Activated CD4-positive, alpha-beta T cell treated with anti-CD3 and anti-CD28 coated beads for 48 hours (primary cell): ENCODE measurements around the gene CSNK1G1.

ENCODE experiments used
- DNase-seq: peaks from one replicate; pipeline ENCODE4 v3.0.0-alpha.2; 2020

CSNK1G1 gene

DNA sequence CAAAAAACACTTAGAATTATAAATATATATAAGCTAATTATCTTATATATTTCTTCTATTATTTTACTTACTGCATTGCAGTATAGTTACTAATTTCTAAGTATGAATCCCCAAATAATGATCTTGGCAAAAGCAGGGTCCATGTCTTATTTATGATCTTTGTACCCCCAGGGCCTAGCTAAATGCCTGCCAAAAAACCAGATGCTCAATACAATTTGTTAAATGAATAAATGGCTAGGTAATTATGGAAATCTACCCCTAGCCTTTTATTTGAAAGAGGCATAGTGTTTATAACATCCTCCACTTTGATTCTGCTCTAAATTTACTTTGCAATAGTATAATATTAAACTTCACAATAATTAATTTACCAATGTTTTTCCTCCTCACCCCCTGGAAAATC, 69.5 kb downstream of the CSNK1G1 start:
- DNase-seq: no peak

DNA sequence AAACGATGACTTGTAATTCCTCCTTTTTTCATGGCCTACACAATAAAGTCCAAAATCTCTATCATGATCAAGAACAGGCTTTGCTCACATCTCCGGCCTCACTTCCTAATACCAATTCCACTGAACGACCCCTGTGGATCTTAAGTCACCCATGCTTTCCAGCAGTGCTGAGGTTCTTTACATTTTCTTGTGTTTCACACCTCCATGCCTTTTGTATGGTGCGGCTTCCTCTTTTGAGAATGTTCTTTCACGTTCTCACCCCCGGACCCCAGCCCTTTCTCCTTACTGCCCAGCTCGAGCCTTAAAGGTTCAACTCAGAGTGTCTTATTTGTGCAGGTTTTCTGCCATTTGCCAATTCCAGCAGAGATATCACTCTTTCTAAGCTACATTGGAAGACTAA, 70.1 kb downstream of the CSNK1G1 start:
- no peak for DNase-seq

DNA sequence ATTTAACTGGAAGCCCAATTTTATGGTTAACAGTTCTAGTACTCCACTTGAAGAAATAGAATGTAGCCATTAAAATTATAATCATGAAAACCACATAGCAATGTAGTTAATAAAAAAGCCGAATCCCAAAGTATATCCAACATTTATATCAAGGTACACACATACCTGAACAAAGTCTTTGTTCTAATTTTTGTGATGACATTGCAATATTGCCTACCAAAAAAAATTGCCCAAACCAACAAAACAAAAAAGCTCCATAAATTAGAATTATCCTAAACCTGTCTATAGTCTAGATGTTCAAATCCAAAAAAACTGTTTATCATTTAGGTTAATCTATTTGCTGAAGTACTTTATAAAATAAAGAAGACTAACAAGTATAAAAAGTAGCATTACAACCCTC, 70.8 kb downstream of the CSNK1G1 start:
- DNase-seq: no peak

DNA sequence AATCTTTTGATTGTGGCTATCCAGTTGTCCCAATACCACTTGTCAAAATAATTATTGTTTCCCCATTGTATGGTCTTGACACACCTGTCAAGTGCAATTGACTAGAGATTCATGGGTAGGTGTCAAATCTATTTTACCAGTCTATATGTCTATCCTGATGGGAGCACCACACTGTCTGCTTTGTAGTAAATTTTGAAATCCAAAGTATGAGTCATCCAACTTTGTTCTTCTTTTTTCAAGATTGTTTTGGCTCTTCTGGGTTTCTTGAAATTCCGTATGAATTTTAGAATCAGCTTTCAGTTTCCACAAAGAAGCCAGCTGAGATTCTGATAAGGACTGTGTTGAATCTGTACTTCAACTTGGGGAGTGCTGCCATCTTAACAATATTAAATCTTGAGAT, 71.9 kb downstream of the CSNK1G1 start:
- no peak for DNase-seq

DNA sequence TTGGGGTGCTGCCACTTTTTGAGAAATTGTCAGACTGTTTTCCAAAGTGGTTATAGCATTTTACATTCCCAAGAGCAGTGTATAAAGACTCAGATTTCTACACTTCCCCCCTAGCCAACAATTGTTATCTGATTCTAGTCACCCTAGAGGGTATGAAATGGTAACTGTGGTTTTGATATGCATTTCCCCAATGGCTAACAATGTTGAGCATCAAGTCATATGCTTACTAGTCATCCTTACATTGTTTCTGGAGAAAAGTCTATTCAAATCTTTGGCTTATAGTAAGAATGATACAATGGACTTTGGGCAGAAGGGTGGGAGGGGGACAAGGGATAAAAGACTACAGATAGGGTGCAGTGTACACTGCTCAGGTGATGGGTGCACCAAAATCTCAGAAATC, 73.3 kb downstream of the CSNK1G1 start:
- no peak for DNase-seq

DNA sequence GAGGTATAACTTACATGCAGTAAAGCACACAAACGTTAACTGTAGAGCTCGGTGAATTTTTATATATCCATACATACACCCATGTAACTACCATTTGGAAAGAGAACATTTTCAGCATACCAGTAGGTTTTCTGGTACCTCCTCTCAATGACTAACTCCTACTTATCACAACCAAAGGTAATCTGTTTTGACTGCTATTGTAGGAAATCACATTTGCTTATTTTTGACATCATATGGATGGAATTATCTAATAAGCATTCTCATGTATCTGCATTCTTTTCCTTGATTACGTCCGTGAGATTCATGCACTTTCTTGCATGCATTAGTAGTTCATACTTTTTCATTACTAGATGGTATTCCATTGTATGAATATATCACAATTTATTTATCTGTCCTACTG, 76.8 kb downstream of the CSNK1G1 start:
- no peak for DNase-seq

DNA sequence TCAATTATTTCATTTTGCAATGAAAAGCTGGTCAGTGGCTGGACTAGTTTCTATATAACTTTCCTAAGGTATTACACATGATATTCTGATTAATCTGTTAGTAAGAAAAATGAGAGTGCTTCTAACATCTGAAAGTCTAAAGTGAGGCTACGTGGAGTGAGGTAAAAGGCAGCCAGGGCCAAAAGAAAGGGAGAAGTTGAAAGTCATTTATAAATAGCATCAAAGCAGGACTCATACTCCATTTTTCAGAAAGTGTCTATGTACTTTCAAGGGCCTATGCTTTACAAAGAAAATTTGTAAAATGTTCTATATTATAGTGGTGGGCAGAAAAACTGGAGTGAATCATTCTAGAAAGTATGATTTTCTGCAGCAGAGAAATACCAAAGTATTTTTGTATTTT, 80.0 kb downstream of the CSNK1G1 start:
- DNase-seq: no peak

DNA sequence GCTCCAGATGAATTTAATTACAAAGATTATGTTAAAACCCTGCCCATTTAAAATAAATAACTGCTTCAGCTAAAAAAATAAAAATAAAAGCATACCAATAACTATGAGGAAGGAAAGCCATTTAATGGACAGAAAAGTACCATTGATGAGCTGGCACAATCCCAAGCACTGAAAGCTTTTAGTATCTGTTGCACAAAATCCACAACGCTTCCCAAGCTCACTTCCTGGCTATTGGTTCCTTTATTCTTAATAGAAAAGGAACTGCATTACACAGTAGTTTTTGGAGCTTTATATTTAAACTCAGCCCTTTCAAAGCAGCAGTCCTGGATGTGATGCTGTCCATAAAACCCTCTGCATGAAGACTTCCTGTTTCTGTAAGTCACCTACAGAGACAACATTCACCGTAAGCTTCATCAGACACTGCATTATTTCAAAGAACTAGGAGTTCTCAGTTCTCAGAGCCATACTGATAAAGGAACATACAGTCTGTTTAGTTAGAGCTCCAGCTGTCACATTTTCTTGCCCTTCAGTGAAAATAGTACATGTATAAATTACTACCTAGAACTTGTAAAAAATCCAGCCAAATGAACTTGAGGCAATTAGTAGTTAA, 81.5 kb downstream of the CSNK1G1 start:
- no peak for DNase-seq

DNA sequence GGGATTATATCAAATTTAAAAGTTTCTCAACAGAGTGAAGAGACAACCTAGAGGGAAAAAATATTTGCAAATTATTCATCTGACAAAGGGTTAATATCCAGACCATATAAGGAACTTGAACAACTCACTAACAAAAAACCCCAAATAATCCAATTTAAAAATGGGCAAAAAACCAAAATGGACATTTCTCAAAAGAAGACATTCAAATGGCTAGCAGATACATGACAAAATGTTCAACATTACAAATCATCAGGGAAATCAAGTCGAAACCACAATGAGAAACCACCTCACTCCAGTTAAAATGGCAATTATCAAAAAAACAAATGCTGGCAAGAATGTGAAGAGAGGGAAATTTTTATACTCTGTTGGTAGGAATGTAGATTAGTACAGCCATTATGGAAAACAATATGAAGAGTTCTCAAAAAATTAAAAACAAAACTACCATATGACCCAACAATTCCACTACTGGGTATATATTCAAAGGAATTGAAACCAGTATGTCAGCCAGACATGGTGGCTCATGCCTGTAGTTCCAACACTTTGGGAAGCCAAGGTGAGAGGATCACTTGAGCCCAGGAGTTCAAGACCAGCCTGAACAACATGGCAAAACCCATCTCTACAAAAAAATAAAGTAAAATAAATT, 88.5 kb downstream of the CSNK1G1 start:
- peak; percentile 26 for DNase-seq

DNA sequence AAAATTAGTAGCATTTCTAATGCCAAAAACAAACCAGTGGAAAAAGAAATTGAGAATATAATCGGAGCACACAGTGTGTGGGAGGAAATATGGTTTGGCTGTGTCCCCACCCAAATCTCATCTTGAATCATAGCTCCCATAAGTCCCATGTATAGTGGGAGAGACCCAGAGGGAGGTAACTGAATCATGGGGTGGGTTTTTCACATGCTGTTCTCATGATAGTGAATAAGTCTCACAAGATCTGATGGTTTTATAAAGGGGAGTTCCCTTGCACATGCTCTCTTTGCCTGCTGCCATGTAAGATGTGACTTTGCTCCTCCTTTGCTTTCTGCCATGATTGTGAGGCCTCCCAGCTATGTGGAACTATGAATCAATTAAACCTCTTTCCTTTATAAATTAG, 90.8 kb downstream of the CSNK1G1 start:
- DNase-seq: peak; percentile 30

DNA sequence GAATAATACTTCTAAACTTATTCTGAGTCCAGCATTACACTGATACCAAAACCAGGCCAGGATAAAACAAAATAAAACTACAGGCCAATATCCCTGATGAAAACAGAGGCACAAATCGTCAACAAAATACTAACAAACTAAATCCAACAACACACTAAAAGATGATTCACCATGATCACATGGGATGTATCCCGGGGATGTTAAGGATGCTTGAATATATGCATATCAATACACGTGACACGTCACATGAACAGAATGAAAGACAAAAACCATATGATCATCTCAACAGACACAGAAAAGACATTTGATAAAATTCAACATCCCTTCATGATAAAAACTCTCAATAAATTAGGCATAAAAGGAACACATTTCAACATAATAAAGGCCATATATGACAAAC, 91.5 kb downstream of the CSNK1G1 start:
- no peak for DNase-seq

DNA sequence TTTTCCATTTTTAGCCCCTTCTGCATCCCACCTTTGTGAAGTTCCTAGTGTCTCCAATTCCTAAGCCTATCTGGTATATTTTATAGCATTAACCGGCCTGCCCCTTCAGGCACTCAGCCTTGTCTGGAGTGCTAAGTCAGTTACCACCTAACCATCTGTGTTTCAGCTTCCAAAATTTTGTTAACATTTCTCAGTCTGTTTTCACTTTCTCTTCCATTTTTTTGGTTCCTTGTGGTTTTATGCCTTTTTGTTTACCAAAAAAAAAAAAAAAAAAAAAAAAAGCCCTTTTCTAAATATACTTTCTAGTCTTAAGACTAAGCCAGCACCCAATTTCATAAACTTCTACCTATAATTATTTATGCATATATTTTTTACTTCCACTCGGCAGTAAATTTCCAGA, 92.4 kb downstream of the CSNK1G1 start:
- no peak for DNase-seq

DNA sequence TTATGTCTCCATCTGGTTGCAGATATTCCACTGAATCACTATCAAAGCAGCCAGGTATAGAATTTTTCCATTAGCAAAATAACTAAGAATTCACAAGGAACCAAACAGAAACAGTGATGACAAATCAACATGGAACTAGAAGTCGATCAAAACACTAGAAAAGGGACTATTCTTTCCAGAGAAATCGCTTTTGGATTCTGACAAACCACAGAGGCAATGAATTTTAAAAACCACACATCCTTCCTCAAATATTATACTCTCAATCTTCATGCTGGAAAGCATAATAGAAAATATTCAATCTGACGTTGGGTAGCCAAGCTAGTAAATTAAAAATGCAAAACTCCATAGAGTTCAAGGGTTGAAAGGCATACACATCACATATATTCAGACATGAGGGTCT, 99.9 kb downstream of the CSNK1G1 start:
- DNase-seq: no peak

DNA sequence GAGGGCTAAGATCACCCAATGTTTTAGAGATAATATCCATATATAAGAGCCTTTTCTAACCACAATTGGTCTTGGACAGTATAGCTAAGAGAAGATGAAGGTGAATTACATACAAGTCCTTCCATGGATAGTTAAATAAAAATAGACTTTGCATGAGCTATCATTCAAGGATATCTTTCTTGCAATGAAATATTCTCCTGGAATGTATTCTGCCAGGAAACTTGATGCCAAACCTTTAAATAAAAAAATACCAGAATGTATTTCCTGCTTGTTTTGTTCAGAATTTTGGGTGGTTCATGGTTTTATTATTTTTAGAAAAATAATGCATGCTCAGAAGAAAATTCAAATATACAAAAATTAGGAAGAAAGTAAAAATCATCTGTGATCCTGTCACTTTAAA, 104.3 kb downstream of the CSNK1G1 start:
- DNase-seq: no peak

DNA sequence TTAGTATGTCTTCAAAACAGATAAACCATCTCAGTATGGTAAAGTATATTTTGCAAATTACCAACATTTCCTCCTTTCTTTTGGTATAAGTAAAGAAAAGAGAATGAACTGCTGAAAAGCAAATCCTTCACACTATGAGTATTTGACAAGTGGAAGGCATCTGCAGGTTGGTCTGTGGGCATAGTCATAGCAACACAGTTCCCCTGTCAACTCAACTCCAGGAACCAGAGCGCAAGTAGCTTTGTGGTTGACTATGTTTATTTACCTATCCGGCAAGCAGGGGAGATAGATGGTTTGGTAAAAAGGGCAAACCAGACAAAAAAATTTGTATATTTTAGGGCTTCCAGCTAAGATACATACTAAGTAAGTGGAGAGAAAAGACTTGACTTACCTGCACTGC, 104.9 kb downstream of the CSNK1G1 start:
- DNase-seq: no peak

DNA sequence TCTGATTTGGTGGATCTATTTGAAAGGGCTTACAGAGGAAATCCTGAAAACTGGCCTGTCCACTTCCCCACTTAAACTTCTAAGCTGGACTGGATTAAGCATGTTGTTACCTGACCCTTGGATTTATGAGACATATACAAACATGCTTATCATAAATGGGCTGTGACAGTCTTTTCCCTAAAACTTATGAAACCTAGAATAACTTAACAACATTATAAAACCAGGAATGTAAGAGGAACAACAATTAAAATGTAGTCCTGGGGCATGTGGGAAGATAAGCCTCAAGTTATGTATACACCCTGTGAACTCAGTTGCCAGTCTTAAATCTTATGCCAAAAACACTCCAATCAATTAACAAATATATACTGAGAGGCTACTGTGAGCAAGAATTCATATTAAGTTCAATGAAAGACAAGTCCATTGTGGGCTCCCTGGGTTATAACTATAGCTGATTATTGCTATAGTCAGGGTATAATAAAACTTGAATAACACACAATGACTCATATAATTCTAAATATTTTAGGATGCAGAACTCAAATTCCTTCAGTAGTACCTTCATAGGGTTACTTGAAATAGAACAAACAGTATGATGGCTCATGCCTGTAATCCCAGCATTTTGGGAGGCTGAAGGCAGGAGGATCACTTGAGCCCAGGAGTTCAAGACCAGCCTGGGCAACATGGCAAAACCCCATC, 105.9 kb downstream of the CSNK1G1 start:
- DNase-seq: no peak

DNA sequence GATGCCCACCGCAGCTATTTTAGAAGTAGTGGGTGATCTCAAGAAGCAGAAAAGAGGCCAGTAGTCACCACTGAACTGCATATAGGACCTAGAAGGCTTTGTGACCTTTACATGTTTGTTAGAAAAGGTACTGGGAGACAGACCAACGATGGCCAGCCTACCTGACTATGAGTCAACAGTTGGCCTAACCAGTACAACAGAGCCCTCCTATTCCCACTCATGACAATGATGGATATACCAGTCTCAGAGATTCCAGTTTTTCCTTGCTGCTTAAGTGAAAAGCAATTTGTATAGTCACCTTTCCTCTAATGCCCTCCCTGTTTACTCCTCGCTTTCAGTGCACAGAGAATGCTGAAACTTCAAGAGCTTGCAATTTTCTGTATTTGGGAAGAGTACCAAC, 106.6 kb downstream of the CSNK1G1 start:
- DNase-seq: no peak

DNA sequence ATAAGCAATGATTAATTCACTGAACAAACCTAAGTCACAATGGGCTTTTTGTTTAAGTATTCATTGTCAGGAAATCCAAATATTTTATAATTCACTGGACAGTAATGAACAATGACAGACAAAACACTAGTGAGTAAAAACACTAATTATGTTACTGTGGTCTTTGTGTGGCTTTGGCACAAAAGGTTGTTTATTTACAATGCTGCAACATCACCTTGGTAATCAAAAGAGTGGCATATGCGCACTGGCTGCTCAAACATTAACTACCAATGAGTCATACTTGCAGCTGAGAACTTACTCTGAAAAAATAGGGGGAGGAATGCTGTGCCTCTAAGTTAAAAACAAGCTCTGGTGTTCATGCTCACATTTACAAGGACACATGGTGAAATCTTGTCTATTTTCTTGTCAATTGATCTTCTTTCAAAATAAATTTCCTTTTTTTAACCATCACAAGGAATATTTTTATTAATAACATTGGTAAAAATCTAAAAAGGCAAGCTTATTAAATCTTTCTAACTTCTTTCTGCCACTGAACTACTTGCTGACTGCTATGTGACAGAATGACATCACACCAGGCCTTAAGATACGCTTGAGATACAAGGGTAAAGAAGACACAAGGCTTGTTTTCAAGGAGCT, 107.9 kb downstream of the CSNK1G1 start:
- peak; percentile 17 for DNase-seq

DNA sequence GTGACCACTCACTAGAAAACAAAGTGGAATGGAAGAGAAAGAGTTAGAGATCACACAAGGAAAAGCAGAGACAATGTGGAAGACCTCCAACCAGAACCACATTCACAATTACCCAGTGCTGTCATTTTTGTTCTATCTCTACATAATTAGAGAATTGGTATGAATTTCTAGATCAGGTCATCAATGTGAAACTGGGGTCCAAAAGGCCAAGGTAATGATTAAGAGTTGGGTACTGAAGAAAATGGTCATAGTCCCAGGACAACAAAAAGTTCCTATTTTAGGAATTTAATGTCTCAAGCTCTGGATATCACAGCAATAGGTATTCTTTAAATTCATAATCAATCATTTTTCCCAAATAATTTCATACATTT, 108.5 kb downstream of the CSNK1G1 start:
- DNase-seq: no peak

DNA sequence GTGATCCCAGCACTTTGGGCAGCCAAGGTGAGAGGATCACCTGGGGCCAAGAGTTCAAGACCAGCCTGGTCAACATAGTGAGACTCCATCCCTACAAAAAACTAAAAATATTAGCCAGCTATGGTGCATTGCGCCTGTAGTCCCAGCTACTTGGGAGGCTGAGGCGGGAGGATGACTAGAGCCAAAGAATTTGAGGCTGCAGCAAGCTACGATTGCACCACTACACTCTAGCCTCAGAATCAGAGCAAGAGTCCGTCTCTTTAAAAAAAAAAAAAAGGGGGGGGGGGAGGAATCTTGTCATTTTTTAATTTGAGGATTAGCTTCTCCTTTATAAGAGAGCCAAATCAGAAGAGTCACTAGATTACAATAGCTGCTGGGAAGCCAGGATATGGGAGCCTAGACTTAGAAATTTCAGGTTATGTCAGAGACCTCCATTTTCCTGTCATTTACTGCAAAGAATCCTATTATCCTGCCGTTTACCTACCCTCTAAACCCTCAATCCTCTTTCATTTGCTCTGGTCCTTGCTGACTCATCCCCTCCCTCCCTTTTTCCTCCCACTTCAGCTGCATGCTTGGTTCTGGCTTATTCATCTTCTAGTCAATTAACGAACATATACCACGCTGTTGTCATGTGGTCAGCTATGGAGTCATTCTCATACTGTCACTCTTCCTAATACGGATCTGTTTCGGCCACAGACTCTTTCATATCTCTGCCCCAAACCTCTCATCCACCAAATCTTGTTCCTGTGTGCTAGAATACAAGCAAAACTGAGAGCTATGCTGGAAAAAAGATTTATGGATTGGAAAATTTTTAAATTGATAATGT, 109.4 kb downstream of the CSNK1G1 start:
- peak; percentile 71 for DNase-seq

DNA sequence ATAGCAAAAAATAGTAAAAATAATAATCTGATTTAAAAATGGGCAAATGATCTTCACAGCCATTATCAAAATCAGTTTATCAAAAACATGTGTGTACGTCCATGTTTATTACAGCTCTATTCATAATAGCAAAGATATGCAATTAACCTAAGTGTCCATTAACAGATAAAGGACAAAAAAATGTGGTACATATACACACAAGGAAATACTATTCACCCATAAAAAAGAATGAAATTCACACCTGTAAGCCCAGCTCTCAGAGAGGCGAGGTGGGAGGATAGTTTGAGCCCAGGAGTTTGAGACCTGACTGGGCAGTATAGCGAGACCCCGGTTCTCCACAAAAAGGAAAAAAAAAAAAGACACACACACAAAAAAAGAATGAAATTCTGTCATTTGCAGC, 110.6 kb downstream of the CSNK1G1 start:
- no peak for DNase-seq

DNA sequence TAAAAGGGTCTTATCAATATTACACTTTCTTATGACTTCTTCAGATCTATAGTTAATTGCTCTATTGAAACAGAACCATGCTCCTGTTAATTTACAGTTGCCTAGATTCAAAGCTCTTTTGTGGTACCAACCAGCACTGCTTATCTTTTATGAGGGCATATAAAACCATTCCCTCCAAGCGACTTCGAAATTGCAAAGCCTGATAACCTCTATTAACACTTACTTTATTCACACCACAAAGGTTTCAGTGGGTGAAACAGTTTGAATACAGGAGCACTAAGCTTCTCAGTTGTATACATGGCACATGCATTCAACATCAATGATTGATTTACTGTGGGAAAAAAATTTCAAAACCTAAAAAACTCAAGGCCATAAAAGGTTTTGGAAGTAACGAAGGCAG, 118.3 kb downstream of the CSNK1G1 start:
- no peak for DNase-seq

DNA sequence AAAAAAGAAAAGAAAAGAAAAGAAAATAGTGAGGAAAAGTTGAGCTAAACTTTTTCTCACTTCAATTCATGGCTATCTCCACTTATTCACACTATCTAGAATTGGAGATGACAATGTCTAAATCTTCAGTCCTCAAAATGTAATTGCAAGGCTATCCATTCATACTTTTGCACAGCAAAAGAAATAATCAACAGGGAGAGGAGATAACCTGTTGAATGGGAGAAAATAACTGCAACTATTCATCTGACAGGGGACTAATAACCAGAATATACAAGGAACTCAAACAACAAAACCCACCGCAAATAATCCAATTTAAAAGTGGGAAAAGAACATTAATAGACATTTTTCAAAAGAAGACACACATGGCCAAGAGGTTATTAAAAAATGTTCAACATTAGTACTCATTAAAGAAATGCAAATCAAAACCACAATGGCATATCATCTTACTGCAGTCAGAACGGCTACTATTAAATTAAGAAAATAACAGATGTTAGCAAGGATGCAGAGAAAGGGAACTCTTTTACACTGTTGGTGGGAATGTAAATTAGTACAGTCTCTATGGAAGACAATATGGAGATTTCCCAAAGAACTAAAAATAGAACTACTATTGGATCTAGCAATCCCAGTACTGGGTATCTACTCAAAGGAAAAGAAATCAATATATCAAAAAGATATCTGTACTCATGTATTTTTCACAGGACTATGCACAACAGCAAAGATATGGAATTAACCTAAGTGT, 119.6 kb downstream of the CSNK1G1 start:
- DNase-seq: no peak
